Measurements from ENCODE around the gene DHX32.

The DHX32 gene

GRCh38 chr10:125828311-125828710 lies 52.8 kb downstream of the DHX32 start:
- peaks cover 22 to 87% of the 10 kb centered on the region in 2 donors for H3K36me3 ChIP-seq (replicated peaks in 1 of 2; ENCODE audit: control insufficient read depth in 2 of 2, insufficient read depth in 2 of 2, low read length in 2 of 2)
- H3K27me3 ChIP-seq (ENCODE audit: control insufficient read depth in 3 of 3, insufficient read depth in 3 of 3, low read depth in 1 of 3, low read length in 3 of 3): no peaks in the 10 kb centered on the region
- no peak overlapping the region for H2BK5ac ChIP-seq (ENCODE audit: low read length)
- H2BK12ac ChIP-seq (ENCODE audit: low read length): no peak overlapping the region
- H3K4me1 ChIP-seq (ENCODE audit: control insufficient read depth in 2 of 2, insufficient read depth in 1 of 2, low read depth in 1 of 2, low read length in 2 of 2): peaks cover 1 to 3% of the 10 kb centered on the region in 2 donors
- no peak overlapping the region for H4K8ac ChIP-seq (ENCODE audit: low read depth, low read length)
- no peak overlapping the region for H3K18ac ChIP-seq (ENCODE audit: low read length)
- H3K14ac ChIP-seq (ENCODE audit: low read length): no peak overlapping the region
- no peak overlapping the region for H2BK15ac ChIP-seq (ENCODE audit: low read length)
- no CpG with 5 or more reads among the region's 5 CpGs for WGBS, 2 donors (ENCODE audit: extremely low coverage in 2 of 2, insufficient read length in 2 of 2, insufficient replicate concordance in 1 of 2)
- H2AK5ac ChIP-seq (ENCODE audit: low read depth, low read length): no peak overlapping the region
- H3K9ac ChIP-seq (ENCODE audit: low read depth, low read length, poor library complexity): no peak overlapping the region
- H3K9me3 ChIP-seq (replicated peaks in 1 of 2; ENCODE audit: control insufficient read depth in 2 of 2, insufficient read depth in 1 of 2, low read depth in 1 of 2, low read length in 2 of 2): no peaks in the 10 kb centered on the region
- H2AFZ ChIP-seq (ENCODE audit: low read length): no peak overlapping the region
- no peak overlapping the region for H3K27ac ChIP-seq (replicated peaks; ENCODE audit: low read length)
- DNase-seq (ENCODE audit: low spot score): no peak
- no peak overlapping the region for H3K4me3 ChIP-seq (ENCODE audit: low read length in 2 of 2)
- no peak overlapping the region for H3K23ac ChIP-seq (ENCODE audit: low read depth, low read length, poor library complexity)
- H3K4ac ChIP-seq (ENCODE audit: low read length): no peak overlapping the region
- no peak overlapping the region for H2BK120ac ChIP-seq (ENCODE audit: low read depth, low read length)
- no peaks in the 10 kb centered on the region for H3K79me1 ChIP-seq (ENCODE audit: low read depth, low read length)
- no peak overlapping the region for H3K4me2 ChIP-seq (ENCODE audit: insufficient read depth, low read length, poor library complexity, severe bottlenecking)
- no peak overlapping the region for H4K91ac ChIP-seq (ENCODE audit: low read depth, low read length, poor library complexity)

GRCh38 chr10:125827133-125827532 lies 54.0 kb downstream of the DHX32 start:
- Histone ChIP-seq H3K79me1 (ENCODE audit: low read depth, low read length) (peaks cover 3% of the 10 kb centered on the region), H3K4me1 (ENCODE audit: control insufficient read depth in 2 of 2, insufficient read depth in 1 of 2, low read depth in 1 of 2, low read length in 2 of 2) (peaks cover 1 to 3% of the 10 kb centered on the region in 2 donors), H3K4ac (ENCODE audit: low read length) (no peak overlapping the region), H3K4me2 (ENCODE audit: insufficient read depth, low read length, poor library complexity, severe bottlenecking) (no peak overlapping the region), H2AK5ac (ENCODE audit: low read depth, low read length) (no peak overlapping the region), H3K9ac (ENCODE audit: low read depth, low read length, poor library complexity) (no peak overlapping the region), H2BK12ac (ENCODE audit: low read length) (no peak overlapping the region), H3K23ac (ENCODE audit: low read depth, low read length, poor library complexity) (no peak overlapping the region), H3K27ac (replicated peaks; ENCODE audit: low read length) (no peak overlapping the region), H4K8ac (ENCODE audit: low read depth, low read length) (no peak overlapping the region), H3K36me3 (replicated peaks in 1 of 2; ENCODE audit: control insufficient read depth in 2 of 2, insufficient read depth in 2 of 2, low read length in 2 of 2) (peaks cover 18 to 75% of the 10 kb centered on the region in 2 donors), H4K91ac (ENCODE audit: low read depth, low read length, poor library complexity) (no peak overlapping the region), H2AFZ (ENCODE audit: low read length) (no peak overlapping the region), H2BK15ac (ENCODE audit: low read length) (no peak overlapping the region), H3K18ac (ENCODE audit: low read length) (no peak overlapping the region), H3K9me3 (replicated peaks in 1 of 2; ENCODE audit: control insufficient read depth in 2 of 2, insufficient read depth in 1 of 2, low read depth in 1 of 2, low read length in 2 of 2) (no peaks in the 10 kb centered on the region), H3K27me3 (ENCODE audit: control insufficient read depth in 3 of 3, insufficient read depth in 3 of 3, low read depth in 1 of 3, low read length in 3 of 3) (no peaks in the 10 kb centered on the region), H3K14ac (ENCODE audit: low read length) (no peak overlapping the region), H3K4me3 (ENCODE audit: low read length in 2 of 2) (no peak overlapping the region), H2BK5ac (ENCODE audit: low read length) (no peak overlapping the region), H2BK120ac (ENCODE audit: low read depth, low read length) (no peak overlapping the region)
- no peak for DNase-seq (ENCODE audit: low spot score)
- 100% methylated on average over 1 of the region's 2 CpGs; no CpG with 5 or more reads in 1 of the 2 donors for WGBS, 2 donors (ENCODE audit: extremely low coverage in 2 of 2, insufficient read length in 2 of 2, insufficient replicate concordance in 1 of 2)

GRCh38 chr10:125824736-125825135 lies 56.4 kb downstream of the DHX32 start:
- no peak overlapping the region for H2BK15ac ChIP-seq (ENCODE audit: low read length)
- no peak overlapping the region for H3K23ac ChIP-seq (ENCODE audit: low read depth, low read length, poor library complexity)
- peaks cover 12 to 62% of the 10 kb centered on the region in 2 donors for H3K36me3 ChIP-seq (replicated peaks in 1 of 2; ENCODE audit: control insufficient read depth in 2 of 2, insufficient read depth in 2 of 2, low read length in 2 of 2)
- peaks cover 1 to 3% of the 10 kb centered on the region in 2 donors for H3K4me1 ChIP-seq (ENCODE audit: control insufficient read depth in 2 of 2, insufficient read depth in 1 of 2, low read depth in 1 of 2, low read length in 2 of 2)
- peak overlapping the region; percentile 82 for H3K4me2 ChIP-seq (ENCODE audit: insufficient read depth, low read length, poor library complexity, severe bottlenecking)
- peaks cover 3% of the 10 kb centered on the region for H3K79me1 ChIP-seq (ENCODE audit: low read depth, low read length)
- peak overlapping the region in 1 of 2 donors; percentile 71 for H3K4me3 ChIP-seq (ENCODE audit: low read length in 2 of 2)
- no peak overlapping the region for H3K9ac ChIP-seq (ENCODE audit: low read depth, low read length, poor library complexity)
- DNase-seq (ENCODE audit: low spot score): no peak
- H4K8ac ChIP-seq (ENCODE audit: low read depth, low read length): no peak overlapping the region
- no peak overlapping the region for H2AK5ac ChIP-seq (ENCODE audit: low read depth, low read length)
- no peaks in the 10 kb centered on the region for H3K9me3 ChIP-seq (replicated peaks in 1 of 2; ENCODE audit: control insufficient read depth in 2 of 2, insufficient read depth in 1 of 2, low read depth in 1 of 2, low read length in 2 of 2)
- H2BK12ac ChIP-seq (ENCODE audit: low read length): no peak overlapping the region
- no peak overlapping the region for H3K18ac ChIP-seq (ENCODE audit: low read length)
- H3K27me3 ChIP-seq (ENCODE audit: control insufficient read depth in 3 of 3, insufficient read depth in 3 of 3, low read depth in 1 of 3, low read length in 3 of 3): no peaks in the 10 kb centered on the region
- H3K27ac ChIP-seq (replicated peaks; ENCODE audit: low read length): no peak overlapping the region
- no peak overlapping the region for H2BK5ac ChIP-seq (ENCODE audit: low read length)
- no peak overlapping the region for H4K91ac ChIP-seq (ENCODE audit: low read depth, low read length, poor library complexity)
- H3K4ac ChIP-seq (ENCODE audit: low read length): no peak overlapping the region
- H2AFZ ChIP-seq (ENCODE audit: low read length): no peak overlapping the region
- H3K14ac ChIP-seq (ENCODE audit: low read length): no peak overlapping the region
- H2BK120ac ChIP-seq (ENCODE audit: low read depth, low read length): no peak overlapping the region
- WGBS, 2 donors (ENCODE audit: extremely low coverage in 2 of 2, insufficient read length in 2 of 2, insufficient replicate concordance in 1 of 2): no CpG with 5 or more reads among the region's 1 CpG

- no peak for DNase-seq (ENCODE audit: low spot score)
- H4K91ac ChIP-seq (ENCODE audit: low read depth, low read length, poor library complexity): no peak overlapping the region
Observed at GRCh38 chr10:125823663-125824251, 57.3 kb downstream of the DHX32 start.

More at GRCh38 chr10:125823663-125824251, 57.3 kb downstream of the DHX32 start:
- H2BK15ac ChIP-seq (ENCODE audit: low read length): no peak overlapping the region
- no peak overlapping the region for H3K4ac ChIP-seq (ENCODE audit: low read length)
- H3K4me2 ChIP-seq (ENCODE audit: insufficient read depth, low read length, poor library complexity, severe bottlenecking): peak overlapping the region; percentile 82
- no peak overlapping the region for H2BK120ac ChIP-seq (ENCODE audit: low read depth, low read length)
- no peaks in the 10 kb centered on the region for H3K9me3 ChIP-seq (replicated peaks in 1 of 2; ENCODE audit: control insufficient read depth in 2 of 2, insufficient read depth in 1 of 2, low read depth in 1 of 2, low read length in 2 of 2)
- peaks cover 1 to 3% of the 10 kb centered on the region in 2 donors for H3K4me1 ChIP-seq (ENCODE audit: control insufficient read depth in 2 of 2, insufficient read depth in 1 of 2, low read depth in 1 of 2, low read length in 2 of 2)
- H2AFZ ChIP-seq (ENCODE audit: low read length): peak overlapping the region; percentile 90
- peaks cover 3% of the 10 kb centered on the region for H3K79me1 ChIP-seq (ENCODE audit: low read depth, low read length)
- H2AK5ac ChIP-seq (ENCODE audit: low read depth, low read length): no peak overlapping the region
- peak overlapping the region; percentile 68 for H3K18ac ChIP-seq (ENCODE audit: low read length)
- peak overlapping the region; percentile 66 for H3K23ac ChIP-seq (ENCODE audit: low read depth, low read length, poor library complexity)
- peak overlapping the region; percentile 96 for H3K9ac ChIP-seq (ENCODE audit: low read depth, low read length, poor library complexity)
- H3K14ac ChIP-seq (ENCODE audit: low read length): no peak overlapping the region
- no peak overlapping the region for H3K27ac ChIP-seq (replicated peaks; ENCODE audit: low read length)
- H3K27me3 ChIP-seq (ENCODE audit: control insufficient read depth in 3 of 3, insufficient read depth in 3 of 3, low read depth in 1 of 3, low read length in 3 of 3): no peaks in the 10 kb centered on the region
- peak overlapping the region; percentile 69 for H2BK5ac ChIP-seq (ENCODE audit: low read length)
- H3K36me3 ChIP-seq (replicated peaks in 1 of 2; ENCODE audit: control insufficient read depth in 2 of 2, insufficient read depth in 2 of 2, low read length in 2 of 2): peaks cover 8 to 52% of the 10 kb centered on the region in 2 donors
- no peak overlapping the region for H4K8ac ChIP-seq (ENCODE audit: low read depth, low read length)
- no peak overlapping the region for H2BK12ac ChIP-seq (ENCODE audit: low read length)
- WGBS, 2 donors (ENCODE audit: extremely low coverage in 2 of 2, insufficient read length in 2 of 2, insufficient replicate concordance in 1 of 2): no CpG with 5 or more reads among the region's 20 CpGs
- peak overlapping the region; percentile 71 to 91 for H3K4me3 ChIP-seq (ENCODE audit: low read length in 2 of 2)

Measured in neuronal stem cell (in vitro differentiated cells).